Measurements from ENCODE around the gene AGTPBP1. TPM values are rescaled to one million over a fixed set of nuclear protein-coding genes. Genes with fewer than 3 reads are reported as not detected.

Gene AGTPBP1
- total RNA-seq, 1 donor from 2014 or later, result 47.0 TPM

- no peak for TF ChIP-seq CTCF (IDR thresholded peaks at IDR 0.05)
- Histone ChIP-seq H3K9me3 (no peaks in the 10 kb centered on the region), H3K36me3 (no peaks in the 10 kb centered on the region), H3K4me3 (no peak overlapping the region), H3K27me3 (ENCODE audit: low read depth) (no peaks in the 10 kb centered on the region), H3K4me1 (peaks cover 17% of the 10 kb centered on the region), H3K27ac (no peak overlapping the region)
- no peak for DNase-seq
- intact Hi-C loops (cut with DNase I), result no loop called here
- no peak for ATAC-seq
These were observed 3.4 kb upstream of the AGTPBP1 start for GRCh38 chr9:85745203-85745602.

- H3K9me3 ChIP-seq, result no peaks in the 10 kb centered on the region
- H3K27me3 ChIP-seq (ENCODE audit: low read depth), result no peaks in the 10 kb centered on the region
- ATAC-seq (no peak), DNase-seq (no peak)
- intact Hi-C loops (cut with DNase I), result no loop called here
- no peak for TF ChIP-seq CTCF (IDR thresholded peaks at IDR 0.05)
- H3K4me3 ChIP-seq, result no peak overlapping the region
- H3K4me1 ChIP-seq, result peaks cover 24% of the 10 kb centered on the region
- no peak overlapping the region for H3K27ac ChIP-seq
- no peaks in the 10 kb centered on the region for H3K36me3 ChIP-seq
These were observed 2.7 kb upstream of the AGTPBP1 start for GRCh38 chr9:85744480-85744879.

GRCh38 chr9:85743275-85744128, 1.7 kb upstream of the AGTPBP1 start:
- H3K9me3 ChIP-seq, result no peaks in the 10 kb centered on the region
- no peaks in the 10 kb centered on the region for H3K27me3 ChIP-seq (ENCODE audit: low read depth)
- ATAC-seq, result no peak
- no peaks in the 10 kb centered on the region for H3K36me3 ChIP-seq
- peaks cover 27% of the 10 kb centered on the region for H3K4me1 ChIP-seq
- peak overlapping the region; percentile 97 for H3K4me3 ChIP-seq
- intact Hi-C loops (cut with DNase I), result no loop called here
- H3K27ac ChIP-seq, result peak overlapping the region; percentile 26
- no peak for TF ChIP-seq CTCF (IDR thresholded peaks at IDR 0.05)
- DNase-seq, result peak; percentile 80

GRCh38 chr9:85742597-85742936, 813 bp upstream of the AGTPBP1 start:
- Histone ChIP-seq H3K9me3 (no peaks in the 10 kb centered on the region), H3K4me1 (peaks cover 27% of the 10 kb centered on the region), H3K27ac (peak overlapping the region; percentile 92), H3K36me3 (no peaks in the 10 kb centered on the region), H3K27me3 (ENCODE audit: low read depth) (no peaks in the 10 kb centered on the region), H3K4me3 (peak overlapping the region; percentile 97)
- peak in 1 of 2 donors; percentile 30 for ATAC-seq
- no peak for DNase-seq
- intact Hi-C loops (cut with DNase I), result no loop called here
- TF ChIP-seq CTCF (IDR thresholded peaks at IDR 0.05), result no peak

GRCh38 chr9:85741095-85741874, 469 bp downstream of the AGTPBP1 start:
- intact Hi-C loops (cut with DNase I), result no loop called here
- TF ChIP-seq CTCF (IDR thresholded peaks at IDR 0.05), result no peak
- ATAC-seq (peak; percentile 56 to 61), DNase-seq (peak; percentile 76)
- Histone ChIP-seq H3K9me3 (no peaks in the 10 kb centered on the region), H3K27ac (peak overlapping the region; percentile 92), H3K4me3 (peak overlapping the region; percentile 97), H3K4me1 (peaks cover 27% of the 10 kb centered on the region), H3K27me3 (ENCODE audit: low read depth) (no peaks in the 10 kb centered on the region), H3K36me3 (no peaks in the 10 kb centered on the region)

Measured in lower lobe of right lung (tissue), 2 donors.